Stimulated activated CD8-positive, alpha-beta memory T cell treated with anti-CD3 and anti-CD28 coated beads, Interleukin-7, amount 100 ng/mL, for 24 hours (primary cell): ENCODE results near the gene USP47.

Experiments used
- DNase-seq: peaks from one replicate; pipeline ENCODE4 v3.0.0-alpha.2; 2020; ENCODE audit warnings: low read depth

USP47 gene

GRCh38 chr11:11981364-11981763 is 139.6 kb downstream of the USP47 start:
- no peak for DNase-seq

GRCh38 chr11:11981840-11982239 is 140.1 kb downstream of the USP47 start:
- no peak for DNase-seq

- DNase-seq, result no peak
These were observed 140.7 kb downstream of the USP47 start for GRCh38 chr11:11982461-11982860.

DNA sequence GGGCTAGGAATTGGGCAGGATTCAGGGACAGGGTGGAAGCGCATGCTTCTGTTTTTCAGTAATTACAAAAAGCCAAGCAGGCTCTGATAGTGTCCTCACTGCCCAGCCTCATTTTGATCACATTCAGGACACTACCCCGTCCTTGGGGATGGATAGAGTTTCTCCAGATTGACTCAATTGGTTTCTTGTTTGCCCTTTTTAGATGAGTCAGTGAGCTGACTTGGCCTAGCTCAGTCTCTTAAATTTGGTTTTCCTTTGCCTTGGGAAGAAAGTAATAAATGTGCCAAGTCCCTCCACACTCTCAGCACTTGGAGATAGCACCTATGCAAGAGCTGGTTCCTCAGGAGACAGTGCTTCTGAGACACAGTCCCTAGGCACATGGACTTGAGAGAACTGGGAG is 141.2 kb downstream of the USP47 start:
- DNase-seq, result no peak

DNA sequence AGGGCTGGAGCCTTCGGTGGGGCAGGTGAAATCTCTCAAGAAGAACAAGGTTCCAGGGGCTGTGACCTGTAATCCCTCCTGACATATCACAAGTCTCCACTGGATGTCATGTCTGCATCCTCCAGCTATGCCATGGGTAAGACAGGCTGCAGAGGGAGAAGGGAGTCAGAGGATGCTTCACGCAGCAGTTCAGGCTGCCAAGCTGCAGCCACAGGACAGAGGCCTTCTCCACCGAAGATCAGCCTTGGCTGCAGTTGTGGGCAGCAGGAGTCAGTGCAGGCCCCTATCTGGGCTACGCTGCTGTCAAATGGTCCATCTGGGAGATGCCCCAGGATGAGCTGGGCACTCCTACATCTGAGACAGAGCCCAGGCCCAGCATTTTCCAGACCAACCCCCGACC is 141.7 kb downstream of the USP47 start:
- DNase-seq, result no peak

GRCh38 chr11:11984563-11984962 is 142.8 kb downstream of the USP47 start:
- DNase-seq, result no peak

DNA sequence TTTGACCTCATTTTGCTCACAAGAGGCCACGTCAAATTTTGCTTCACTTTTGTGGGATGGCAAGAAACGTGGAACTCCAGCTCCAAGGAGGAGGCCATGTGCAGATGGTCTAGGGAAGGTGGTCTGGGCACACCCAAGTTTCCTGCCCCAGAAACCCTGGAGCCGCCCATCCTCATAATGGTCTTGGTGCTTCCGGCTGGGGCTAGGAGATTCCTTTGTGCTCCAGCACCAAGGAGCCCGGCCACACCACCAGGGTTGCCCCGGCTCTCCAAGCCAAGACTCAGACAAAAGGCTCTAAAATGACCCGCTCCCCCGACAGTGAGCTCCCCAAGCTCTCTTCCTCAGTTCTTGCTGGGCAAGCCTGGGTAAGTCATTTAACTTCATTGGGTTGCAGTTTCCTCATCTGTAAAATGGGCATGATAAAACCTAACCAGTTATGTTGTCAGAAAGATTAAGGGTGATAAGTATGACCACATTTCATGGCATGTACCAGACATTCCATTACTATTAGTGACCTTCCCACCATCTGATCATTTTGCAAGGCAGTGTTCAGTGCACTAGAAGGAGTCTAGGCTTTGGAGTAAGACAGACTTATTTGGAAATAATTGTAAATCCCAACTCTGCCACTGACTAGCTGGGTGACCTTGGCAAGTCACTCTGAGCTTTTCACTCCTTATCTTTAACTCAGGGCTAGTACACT is 143.4 kb downstream of the USP47 start:
- DNase-seq, result no peak

GRCh38 chr11:11985954-11986949 is 144.5 kb downstream of the USP47 start:
- DNase-seq, result no peak

GRCh38 chr11:11987503-11988022 is 145.8 kb downstream of the USP47 start:
- DNase-seq, result no peak

GRCh38 chr11:11988099-11988651 is 146.4 kb downstream of the USP47 start:
- no peak for DNase-seq

GRCh38 chr11:11988681-11989261 is 147.0 kb downstream of the USP47 start:
- no peak for DNase-seq

GRCh38 chr11:11989774-11990744 is 148.3 kb downstream of the USP47 start:
- DNase-seq, result no peak

DNA sequence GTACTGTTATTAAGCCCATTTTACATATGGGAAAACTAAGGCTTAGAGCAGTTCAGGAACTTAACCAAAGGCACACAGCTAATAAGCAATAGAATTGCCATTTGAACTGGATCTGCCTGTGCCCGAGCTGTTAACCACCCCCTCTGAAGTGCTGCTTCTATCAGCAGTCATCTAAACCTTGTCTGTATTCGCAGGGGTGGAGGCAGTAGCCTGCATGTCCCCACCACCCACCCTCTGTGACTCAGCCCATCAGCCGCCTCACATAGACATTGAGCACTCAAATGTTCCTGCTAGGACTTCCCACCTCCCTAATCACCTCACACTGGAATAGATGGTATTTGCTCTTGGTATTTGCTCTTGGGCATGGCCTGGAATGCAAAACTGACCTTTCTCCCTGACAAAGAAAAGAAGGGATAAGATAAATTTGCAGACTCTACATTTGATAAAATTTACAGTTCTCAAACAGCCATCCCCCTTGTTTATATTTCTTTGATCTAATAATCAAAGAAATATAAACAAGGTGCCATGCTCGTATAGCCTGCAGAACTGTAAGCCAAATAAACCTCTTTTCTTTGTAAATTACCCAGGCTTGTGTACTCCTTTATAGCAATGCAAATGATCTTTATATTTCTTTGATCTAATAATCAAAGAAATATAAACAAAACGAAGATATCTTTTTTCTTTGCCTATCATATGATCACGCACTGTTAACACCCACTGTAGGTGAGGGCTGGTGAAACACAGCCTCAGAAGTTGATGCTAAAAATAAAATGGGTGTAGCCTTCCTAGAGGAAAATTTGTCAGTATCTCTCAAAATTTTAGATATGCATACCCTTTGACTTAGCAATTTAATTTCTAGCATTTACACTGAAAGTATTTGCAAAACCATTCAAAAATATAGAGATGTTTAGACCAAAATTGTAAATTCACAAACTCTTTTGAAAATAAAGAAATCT is 150.8 kb downstream of the USP47 start:
- DNase-seq, result no peak

DNA sequence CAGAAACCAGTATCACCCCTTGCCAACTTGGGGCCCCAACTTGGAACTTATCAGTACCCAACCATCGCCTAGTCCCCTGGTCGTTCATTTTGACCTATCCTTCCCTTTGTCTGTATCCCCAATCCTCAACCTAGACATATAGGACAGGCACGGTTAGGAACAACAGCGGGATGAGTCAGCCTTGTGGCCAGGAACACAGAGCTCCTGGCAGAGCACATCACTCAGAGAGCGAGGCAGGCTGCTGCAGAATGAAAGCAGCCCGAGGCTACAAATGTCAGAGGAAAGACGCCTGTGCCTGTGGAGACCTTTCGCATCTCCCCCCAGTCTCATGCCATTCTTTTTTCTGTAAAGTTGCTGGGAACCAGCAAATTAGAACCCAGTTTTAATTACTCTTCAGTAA is 152.1 kb downstream of the USP47 start:
- DNase-seq, result no peak

DNA sequence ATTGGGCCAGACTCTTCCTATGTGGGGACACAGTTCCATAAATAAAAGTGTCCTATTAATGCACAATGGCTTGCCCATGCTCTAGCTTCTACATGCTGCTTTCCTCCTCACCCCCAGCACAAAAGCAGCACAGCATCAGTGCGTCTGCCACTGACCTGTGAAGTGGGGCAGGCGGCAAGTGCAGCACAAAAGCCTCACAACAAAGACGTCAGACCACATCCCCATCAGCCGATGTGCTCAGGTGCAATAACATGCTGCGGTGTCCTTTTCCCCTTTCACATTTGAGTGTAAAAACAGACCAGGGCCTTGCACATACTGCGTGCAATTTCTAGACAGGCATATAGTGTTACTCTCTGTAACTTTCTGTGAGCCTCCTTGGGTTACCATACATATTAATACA is 153.8 kb downstream of the USP47 start:
- DNase-seq, result no peak

GRCh38 chr11:11996321-11997048 is 154.7 kb downstream of the USP47 start:
- no peak for DNase-seq

GRCh38 chr11:11997049-11997322 is 155.2 kb downstream of the USP47 start:
- DNase-seq, result no peak

GRCh38 chr11:11998091-11998781 is 156.5 kb downstream of the USP47 start:
- DNase-seq, result no peak

DNA sequence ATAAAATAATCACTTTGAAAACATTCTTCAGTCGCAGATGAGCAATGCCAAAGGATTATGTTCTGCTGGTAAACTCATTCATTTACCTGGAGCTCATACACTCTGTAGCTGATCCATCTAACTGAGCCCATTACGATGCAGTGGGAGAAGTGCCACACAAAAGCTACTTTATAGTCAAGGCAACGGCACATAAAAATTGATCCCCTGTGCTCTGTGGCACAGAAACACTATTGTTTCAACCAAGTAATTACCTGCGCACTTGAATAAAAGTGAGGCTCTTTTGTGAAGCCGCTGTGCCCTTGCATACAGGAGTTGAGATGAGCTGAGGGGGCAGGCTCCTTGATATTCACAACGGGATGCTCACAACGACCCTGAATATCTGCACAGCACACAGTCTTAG is 159.4 kb downstream of the USP47 start:
- DNase-seq, result no peak
